Lower leg skin (tissue), 3 donors: ENCODE measurements around the gene RNF217.

ENCODE experiments used
- CTCF ChIP-seq, 3 donors: fragments of 450-650 bp; IDR thresholded peaks; one replicate each; pipeline ENCODE4 v1.5.1; 2016; ENCODE audit warnings: antibody characterized with exemption in 3 of 3, mild to moderate bottlenecking in 3 of 3, moderate library complexity in 2 of 3
- POLR2A ChIP-seq, 2 donors: fragments of 450-650 bp; IDR thresholded peaks; one replicate each; pipeline ENCODE4 v1.6.1; 2016 to 2017; ENCODE audit warnings: antibody characterized with exemption in 2 of 2, mild to moderate bottlenecking in 1 of 2, moderate library complexity in 1 of 2

GRCh38 chr6:125111219-125111983 is 149.2 kb downstream of the RNF217 start:
- no peak for TF ChIP-seq POLR2A (IDR thresholded peaks at IDR 0.05)
- no peak for TF ChIP-seq CTCF (IDR thresholded peaks at IDR 0.05)
